HL-60 (cell line): ENCODE results near the gene CCL4.
"Not testable (repeated sequence)": the region's sequence is repeated elsewhere in the genome, so short reads cannot be mapped to it uniquely, and the experiment has no call there.

Experiments
- DNase-seq, 2 experiments: peaks; one replicate each; pipeline ENCODE4 v3.0.0-alpha.2; 2010 to 2020; ENCODE audit warnings: low read depth in 1 of 2, low spot score in 1 of 2
- H3K27ac ChIP-seq: fragments of 250-450 bp; sonication (Bioruptor Pico); replicated peaks from 2 replicates; pipeline ENCODE4 v1.5.1; 2020; ENCODE audit warnings: mild to moderate bottlenecking, moderate library complexity
- H3K27me3 ChIP-seq: fragments of 250-450 bp; sonication (Bioruptor Pico); 2 replicates; pipeline ENCODE4 v1.5.1; 2021; ENCODE audit warnings: mild to moderate bottlenecking, moderate library complexity; ENCODE audit not compliant: insufficient read depth, poor library complexity, severe bottlenecking
- H3K4me3 ChIP-seq: replicated peaks from 2 replicates; pipeline ENCODE4 v1.5.1; 2011; ENCODE audit warnings: mild to moderate bottlenecking, control low read depth, low read length; ENCODE audit not compliant: insufficient read depth
- GABPA ChIP-seq: IDR thresholded peaks from 2 replicates; pipeline ENCODE4 v1.6.1; 2012; ENCODE audit warnings: low read depth
- POLR2AphosphoS5 ChIP-seq: IDR thresholded peaks from 2 replicates; pipeline ENCODE4 v1.6.1; 2012; ENCODE audit warnings: low read depth
- SPI1 ChIP-seq: IDR thresholded peaks from 2 replicates; pipeline ENCODE4 v1.6.1; 2012; ENCODE audit warnings: low read depth, mild to moderate bottlenecking, borderline replicate concordance
- TF ChIP-seq, protein P1 (sequence below): IDR thresholded peaks from one replicate; pipeline ENCODE4 v1.5.1; 2011; ENCODE audit warnings: low read length, control low read depth, inconsistent platforms; ENCODE audit not compliant: insufficient read depth
- TF ChIP-seq, protein P2 (sequence below): IDR thresholded peaks from 2 replicates; pipeline ENCODE4 v1.6.1; 2012; ENCODE audit warnings: low read depth; ENCODE audit not compliant: insufficient replicate concordance

CCL4 gene

GRCh38 chr17:36086791-36087190 is 16.8 kb upstream of the CCL4 start:
- Histone ChIP-seq H3K4me3 (no peak overlapping the region), H3K27ac (no peak overlapping the region), H3K27me3 (no peaks in the 10 kb centered on the region)
- DNase-seq: no peak
- no peak for TF ChIP-seq GABPA
- TF ChIP-seq, protein P1, sequence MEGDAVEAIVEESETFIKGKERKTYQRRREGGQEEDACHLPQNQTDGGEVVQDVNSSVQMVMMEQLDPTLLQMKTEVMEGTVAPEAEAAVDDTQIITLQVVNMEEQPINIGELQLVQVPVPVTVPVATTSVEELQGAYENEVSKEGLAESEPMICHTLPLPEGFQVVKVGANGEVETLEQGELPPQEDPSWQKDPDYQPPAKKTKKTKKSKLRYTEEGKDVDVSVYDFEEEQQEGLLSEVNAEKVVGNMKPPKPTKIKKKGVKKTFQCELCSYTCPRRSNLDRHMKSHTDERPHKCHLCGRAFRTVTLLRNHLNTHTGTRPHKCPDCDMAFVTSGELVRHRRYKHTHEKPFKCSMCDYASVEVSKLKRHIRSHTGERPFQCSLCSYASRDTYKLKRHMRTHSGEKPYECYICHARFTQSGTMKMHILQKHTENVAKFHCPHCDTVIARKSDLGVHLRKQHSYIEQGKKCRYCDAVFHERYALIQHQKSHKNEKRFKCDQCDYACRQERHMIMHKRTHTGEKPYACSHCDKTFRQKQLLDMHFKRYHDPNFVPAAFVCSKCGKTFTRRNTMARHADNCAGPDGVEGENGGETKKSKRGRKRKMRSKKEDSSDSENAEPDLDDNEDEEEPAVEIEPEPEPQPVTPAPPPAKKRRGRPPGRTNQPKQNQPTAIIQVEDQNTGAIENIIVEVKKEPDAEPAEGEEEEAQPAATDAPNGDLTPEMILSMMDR: no peak
- no peak for TF ChIP-seq SPI1
- TF ChIP-seq, protein P2, sequence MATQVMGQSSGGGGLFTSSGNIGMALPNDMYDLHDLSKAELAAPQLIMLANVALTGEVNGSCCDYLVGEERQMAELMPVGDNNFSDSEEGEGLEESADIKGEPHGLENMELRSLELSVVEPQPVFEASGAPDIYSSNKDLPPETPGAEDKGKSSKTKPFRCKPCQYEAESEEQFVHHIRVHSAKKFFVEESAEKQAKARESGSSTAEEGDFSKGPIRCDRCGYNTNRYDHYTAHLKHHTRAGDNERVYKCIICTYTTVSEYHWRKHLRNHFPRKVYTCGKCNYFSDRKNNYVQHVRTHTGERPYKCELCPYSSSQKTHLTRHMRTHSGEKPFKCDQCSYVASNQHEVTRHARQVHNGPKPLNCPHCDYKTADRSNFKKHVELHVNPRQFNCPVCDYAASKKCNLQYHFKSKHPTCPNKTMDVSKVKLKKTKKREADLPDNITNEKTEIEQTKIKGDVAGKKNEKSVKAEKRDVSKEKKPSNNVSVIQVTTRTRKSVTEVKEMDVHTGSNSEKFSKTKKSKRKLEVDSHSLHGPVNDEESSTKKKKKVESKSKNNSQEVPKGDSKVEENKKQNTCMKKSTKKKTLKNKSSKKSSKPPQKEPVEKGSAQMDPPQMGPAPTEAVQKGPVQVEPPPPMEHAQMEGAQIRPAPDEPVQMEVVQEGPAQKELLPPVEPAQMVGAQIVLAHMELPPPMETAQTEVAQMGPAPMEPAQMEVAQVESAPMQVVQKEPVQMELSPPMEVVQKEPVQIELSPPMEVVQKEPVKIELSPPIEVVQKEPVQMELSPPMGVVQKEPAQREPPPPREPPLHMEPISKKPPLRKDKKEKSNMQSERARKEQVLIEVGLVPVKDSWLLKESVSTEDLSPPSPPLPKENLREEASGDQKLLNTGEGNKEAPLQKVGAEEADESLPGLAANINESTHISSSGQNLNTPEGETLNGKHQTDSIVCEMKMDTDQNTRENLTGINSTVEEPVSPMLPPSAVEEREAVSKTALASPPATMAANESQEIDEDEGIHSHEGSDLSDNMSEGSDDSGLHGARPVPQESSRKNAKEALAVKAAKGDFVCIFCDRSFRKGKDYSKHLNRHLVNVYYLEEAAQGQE: no peak

- not testable (repeated sequence) for H3K4me3 ChIP-seq, H3K27ac ChIP-seq
These were observed 16.2 kb upstream of the CCL4 start for GRCh38 chr17:36087471-36087870.

GRCh38 chr17:36087897-36088572 is 15.6 kb upstream of the CCL4 start:
- not testable (repeated sequence) for H3K27me3 ChIP-seq, DNase-seq, H3K4me3 ChIP-seq, H3K27ac ChIP-seq

More at GRCh38 chr17:36087471-36087870, 16.2 kb upstream of the CCL4 start:
- DNase-seq, H3K27me3 ChIP-seq: not testable (repeated sequence)

DNA sequence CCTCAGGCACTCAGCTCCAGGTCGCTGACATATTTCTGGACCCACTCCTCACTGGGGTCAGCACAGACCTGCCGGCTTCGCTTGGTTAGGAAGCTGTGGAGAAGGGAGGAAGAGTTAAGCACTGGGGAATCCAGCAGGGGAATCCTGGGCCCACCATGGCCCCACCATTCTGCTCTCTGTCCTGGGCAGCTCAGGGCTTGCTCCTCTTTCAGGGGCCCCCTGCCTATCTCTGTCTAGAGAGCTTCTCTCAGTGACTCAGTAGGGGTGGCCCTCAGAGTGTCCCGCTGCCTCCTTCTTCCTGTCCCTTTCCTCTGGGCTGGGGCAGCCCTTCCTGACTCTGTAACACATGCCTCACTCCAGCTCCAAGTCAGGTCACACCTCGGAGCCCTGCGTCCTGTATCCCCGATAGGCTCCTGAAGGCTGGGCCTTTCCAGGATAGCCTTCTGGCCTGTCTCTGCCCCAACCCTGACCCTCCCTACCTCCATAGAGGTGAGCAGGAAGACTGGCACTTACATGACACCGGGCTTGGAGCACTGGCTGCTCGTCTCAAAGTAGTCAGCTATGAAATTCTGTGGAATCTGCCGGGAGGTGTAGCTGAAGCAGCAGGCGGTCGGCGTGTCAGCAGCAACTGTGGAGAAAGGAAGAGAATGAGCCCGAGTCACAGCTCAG is 14.8 kb upstream of the CCL4 start:
- DNase-seq: no peak
- H3K27me3 ChIP-seq: no peaks in the 10 kb centered on the region
- no peak overlapping the region for H3K4me3 ChIP-seq
- TF ChIP-seq POLR2AphosphoS5 (no peak; the same call in 1 of the 2 replicates), GABPA (no peak), SPI1 (no peak)
- TF ChIP-seq, protein P1: no peak
- TF ChIP-seq, protein P2: no peak
- H3K27ac ChIP-seq: no peak overlapping the region

DNA sequence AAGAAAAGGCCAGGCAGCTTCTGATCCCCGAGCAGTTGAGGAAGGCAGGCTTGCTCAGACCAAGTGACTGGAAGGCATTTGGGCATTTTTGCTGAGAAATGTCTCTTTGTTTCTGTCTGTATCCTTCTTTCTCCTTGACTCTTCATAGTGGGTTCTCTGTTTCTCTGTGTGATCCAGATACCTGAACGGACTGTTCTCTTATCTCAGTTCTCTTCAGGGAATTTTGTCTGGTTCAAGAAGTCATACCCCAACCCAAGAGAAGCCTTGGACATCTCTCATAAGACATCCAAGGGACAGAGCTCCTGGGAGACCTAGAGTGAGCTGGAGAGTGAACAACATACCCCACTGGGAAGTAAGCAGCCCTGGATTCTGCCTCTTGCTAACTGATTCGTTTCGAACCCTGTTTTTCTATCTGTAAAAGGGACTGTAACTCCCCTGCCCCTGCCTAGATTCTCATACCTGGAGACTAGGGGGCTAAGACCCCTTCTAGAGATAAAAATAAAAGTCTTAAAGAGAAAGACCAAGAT is 14.2 kb upstream of the CCL4 start:
- no peak overlapping the region for H3K4me3 ChIP-seq
- no peak for TF ChIP-seq GABPA
- TF ChIP-seq, protein P2: no peak
- TF ChIP-seq, protein P1: no peak
- no peak for TF ChIP-seq SPI1
- TF ChIP-seq POLR2AphosphoS5: no peak
- H3K27me3 ChIP-seq: no peaks in the 10 kb centered on the region
- no peak for DNase-seq
- no peak overlapping the region for H3K27ac ChIP-seq
